GM13977 (cell line): Measurements from ENCODE around the gene LMNB1.

Experiments used
- DNase-seq: peaks from one replicate; pipeline ENCODE4 v3.0.0; 2012; ENCODE audit warnings: low spot score
- in situ Hi-C: fragments of 300-500 bp; cut with MboI; formaldehyde crosslinking; loops from one replicate; pipeline ENCODE4 v1.12.0; 2022; ENCODE audit warnings: low sequenced_read_pairs, low pct_unique_long_range_greater_than_20kb, mixed read lengths, inconsistent platforms; ENCODE audit not compliant: unreplicated experiment
- TF ChIP-seq, protein P1 (sequence below): IDR thresholded peaks from 2 replicates; pipeline ENCODE4 v1.5.1; 2012; ENCODE audit warnings: mild to moderate bottlenecking, control low read depth; ENCODE audit not compliant: insufficient read depth; ENCODE audit errors: extremely low read depth, missing control alignments

LMNB1 gene

DNA sequence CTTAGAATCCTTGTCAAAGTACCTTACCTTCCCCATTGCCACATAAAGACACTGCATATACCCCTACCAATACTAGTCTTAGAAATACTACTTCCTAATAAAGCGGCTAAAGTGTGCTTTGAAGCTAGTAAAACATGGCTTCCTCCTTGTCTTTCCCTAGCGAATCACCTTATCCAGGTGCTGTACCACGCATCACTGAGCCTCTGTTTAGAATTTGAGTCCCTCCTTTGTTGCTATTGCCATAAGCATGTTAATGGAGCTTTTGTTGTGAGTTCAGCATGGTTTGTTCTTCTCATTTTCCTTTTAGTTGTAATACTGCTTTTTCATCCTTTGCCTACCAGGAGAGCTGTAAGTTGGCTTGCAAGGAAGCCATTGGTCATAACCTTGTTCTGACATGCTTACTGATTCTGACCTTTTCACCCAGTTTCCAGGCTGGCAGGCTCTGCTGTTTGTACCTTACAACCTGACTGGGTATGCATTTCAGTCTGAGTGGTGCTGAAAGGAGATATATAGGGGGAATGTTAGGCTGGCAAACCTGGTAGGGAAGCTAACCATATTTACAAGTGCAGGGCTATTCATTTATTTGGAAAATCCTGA lies 49.8 kb downstream of the LMNB1 start:
- no peak for DNase-seq
- in situ Hi-C loops, result no loop called here

DNA sequence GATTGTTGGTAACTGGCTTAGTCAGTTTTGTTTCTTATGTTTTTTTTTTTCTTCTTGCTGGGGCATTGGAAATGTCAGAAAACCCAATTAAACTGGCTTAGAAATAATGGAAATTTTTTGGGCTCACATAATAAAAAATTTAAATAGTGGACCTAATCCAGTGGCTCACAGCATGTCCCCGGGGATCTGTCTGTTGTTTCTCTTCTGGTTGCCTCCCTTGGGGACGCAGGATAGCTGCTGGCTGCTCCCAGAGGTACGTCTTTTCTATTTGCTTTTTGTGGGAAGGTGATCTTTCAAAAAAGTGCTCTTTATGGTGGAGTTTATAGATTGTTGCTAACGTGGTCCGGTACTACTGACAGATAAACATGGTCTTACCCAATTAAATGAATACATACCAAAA lies 52.2 kb downstream of the LMNB1 start:
- no peak for DNase-seq
- in situ Hi-C loops, result no loop called here
- TF ChIP-seq, protein P1, sequence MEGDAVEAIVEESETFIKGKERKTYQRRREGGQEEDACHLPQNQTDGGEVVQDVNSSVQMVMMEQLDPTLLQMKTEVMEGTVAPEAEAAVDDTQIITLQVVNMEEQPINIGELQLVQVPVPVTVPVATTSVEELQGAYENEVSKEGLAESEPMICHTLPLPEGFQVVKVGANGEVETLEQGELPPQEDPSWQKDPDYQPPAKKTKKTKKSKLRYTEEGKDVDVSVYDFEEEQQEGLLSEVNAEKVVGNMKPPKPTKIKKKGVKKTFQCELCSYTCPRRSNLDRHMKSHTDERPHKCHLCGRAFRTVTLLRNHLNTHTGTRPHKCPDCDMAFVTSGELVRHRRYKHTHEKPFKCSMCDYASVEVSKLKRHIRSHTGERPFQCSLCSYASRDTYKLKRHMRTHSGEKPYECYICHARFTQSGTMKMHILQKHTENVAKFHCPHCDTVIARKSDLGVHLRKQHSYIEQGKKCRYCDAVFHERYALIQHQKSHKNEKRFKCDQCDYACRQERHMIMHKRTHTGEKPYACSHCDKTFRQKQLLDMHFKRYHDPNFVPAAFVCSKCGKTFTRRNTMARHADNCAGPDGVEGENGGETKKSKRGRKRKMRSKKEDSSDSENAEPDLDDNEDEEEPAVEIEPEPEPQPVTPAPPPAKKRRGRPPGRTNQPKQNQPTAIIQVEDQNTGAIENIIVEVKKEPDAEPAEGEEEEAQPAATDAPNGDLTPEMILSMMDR, result no peak

More for the DNA sequence above, 49.8 kb downstream of the LMNB1 start:
- TF ChIP-seq, protein P1, result no peak

DNA sequence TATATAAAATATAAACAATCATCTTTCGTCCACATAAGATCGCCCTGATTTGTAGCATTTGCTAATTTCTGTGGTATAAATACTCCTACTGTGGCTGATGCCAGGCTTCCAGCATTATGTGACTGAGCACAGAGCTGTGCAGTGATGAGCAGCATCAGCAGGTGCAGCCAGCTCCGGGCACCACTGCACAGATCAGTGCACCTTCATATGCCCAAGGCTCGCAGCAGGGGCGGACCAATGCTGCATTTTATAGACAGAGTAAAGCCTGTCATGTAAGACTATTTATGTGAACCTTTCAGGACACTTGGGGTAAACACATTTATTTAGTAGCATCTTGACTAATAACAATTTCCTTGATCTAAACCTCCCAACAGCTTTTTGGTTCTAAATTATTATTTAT lies 53.1 kb downstream of the LMNB1 start:
- TF ChIP-seq, protein P1, result no peak
- no peak for DNase-seq
- in situ Hi-C loops, result no loop called here

DNA sequence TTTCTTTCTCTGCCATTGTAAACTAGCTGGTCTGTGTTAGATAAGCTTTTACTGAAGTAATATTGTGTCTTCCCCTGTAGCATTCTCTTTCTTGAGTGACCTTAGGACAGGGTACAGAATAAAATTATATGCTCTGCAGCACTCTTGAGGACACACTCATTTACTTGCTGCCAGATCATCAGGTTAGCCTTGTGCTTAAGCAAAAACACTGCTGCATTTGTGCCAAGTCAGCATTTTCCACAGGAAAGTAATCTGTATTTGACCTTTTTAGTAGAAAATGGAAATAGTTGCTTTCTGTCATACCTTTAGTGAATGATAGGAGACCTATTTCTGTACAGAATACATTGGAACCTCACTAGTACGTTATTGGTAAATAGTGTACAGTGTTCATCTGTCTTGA lies 54.2 kb downstream of the LMNB1 start:
- DNase-seq, result no peak
- TF ChIP-seq, protein P1, result no peak
- in situ Hi-C loops, result no loop called here

DNA sequence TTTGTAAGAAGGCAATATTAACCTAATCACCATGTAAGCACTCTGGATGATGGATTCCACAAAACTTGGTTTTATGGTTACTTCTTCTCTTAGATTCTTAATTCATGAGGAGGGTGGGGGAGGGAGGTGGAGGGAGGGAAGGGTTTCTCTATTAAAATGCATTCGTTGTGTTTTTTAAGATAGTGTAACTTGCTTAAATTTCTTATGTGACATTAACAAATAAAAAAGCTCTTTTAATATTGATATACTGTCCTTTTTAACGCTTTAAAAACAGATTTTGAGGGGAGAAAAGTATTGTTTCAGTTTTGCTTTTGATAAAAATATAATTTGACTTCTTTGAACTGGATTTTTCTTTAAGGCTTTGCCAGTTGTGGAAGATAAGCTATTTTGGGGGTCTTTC lies 59.8 kb downstream of the LMNB1 start:
- in situ Hi-C loops, result no loop called here
- TF ChIP-seq, protein P1, result no peak
- DNase-seq, result no peak

DNA sequence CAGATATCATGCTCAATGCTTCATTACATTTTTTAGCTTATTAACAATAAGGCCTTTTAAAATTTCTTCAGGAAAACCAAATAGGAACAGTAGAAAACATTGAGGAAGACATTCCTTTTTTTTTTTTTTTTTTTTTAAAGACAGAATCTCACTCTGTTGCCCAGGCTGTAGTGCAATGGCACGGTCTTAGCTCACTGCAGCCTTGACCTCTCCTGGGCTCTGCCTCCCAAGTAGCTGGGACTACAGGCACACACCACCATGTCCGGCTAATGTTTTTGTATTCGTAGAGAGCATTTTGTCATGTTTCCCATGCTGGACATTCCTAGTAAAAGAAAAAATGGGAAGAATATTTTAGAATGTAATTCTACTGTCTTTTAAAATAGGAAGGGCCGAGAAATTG lies 60.3 kb downstream of the LMNB1 start:
- DNase-seq, result no peak
- TF ChIP-seq, protein P1, result no peak
- in situ Hi-C loops, result no loop called here
